Measurements from ENCODE around the gene CLDN25.

Gene CLDN25

DNA sequence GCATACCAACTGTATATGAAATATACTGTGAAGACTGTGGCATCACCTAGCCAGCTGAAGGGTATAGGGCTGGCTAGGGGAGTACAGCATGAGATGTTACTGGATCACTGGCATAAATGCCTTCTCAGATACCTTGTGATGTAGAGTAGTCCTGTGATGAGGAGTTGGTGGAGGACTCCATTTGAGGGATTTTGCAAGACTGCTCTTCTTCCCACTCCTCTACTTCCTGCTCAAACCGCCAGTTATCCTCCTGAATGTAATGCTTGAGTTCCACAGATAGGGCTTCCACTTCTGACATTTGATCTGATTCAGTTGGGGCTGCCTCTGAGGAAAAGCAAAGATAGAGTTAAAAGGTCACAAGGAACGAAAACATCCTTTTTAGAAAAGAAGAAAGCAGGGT lies 29.3 kb downstream of the CLDN25 start:
- no peak for DNase-seq (ENCODE audit: low read depth in 2 of 2)

GRCh38 chr11:113814181-113814580 lies 34.6 kb downstream of the CLDN25 start:
- no peak for DNase-seq (ENCODE audit: low read depth in 2 of 2)

DNA sequence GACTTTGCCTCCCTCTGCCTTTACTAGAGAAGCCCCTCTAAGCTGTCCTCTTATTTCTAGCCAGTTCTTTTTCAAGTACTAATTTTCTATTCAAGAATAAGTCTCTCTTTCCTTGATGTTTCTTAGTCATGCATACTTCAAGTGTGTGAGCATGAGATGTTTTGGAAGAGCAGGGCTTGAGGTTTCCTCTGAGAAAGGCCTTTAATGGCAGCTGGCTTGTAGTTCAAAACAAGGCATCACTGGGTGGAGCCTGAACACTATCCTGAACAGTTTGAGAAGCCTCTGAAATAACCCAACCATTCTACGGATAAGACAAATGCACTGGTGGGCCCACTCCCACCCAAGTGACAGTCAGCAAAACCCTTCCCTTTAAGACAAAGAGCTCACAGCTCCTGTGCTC lies 37.6 kb downstream of the CLDN25 start:
- DNase-seq (ENCODE audit: low read depth in 2 of 2) = no peak

- no peak for DNase-seq (ENCODE audit: low read depth in 2 of 2)
Measured at GRCh38 chr11:113817626-113818025, 38.0 kb downstream of the CLDN25 start.

DNA sequence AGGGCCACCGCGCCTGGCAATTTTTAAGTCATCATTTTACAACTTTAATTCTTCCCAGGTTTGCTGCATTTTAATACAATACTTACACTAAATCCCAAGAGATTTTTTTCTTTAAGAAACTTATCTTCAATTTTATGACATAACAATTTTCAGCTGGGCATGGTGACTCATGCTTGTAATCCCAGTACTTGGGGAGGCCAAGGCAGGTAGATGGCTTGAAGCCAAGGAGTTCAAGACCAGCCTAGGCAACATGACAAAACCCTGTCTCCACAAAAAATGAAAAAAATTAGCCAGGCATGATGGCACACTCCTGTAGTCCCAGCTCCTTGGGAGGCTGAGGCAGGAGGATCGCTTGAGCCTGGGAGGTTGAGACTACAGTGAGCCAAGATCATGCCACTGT lies 38.8 kb downstream of the CLDN25 start:
- no peak for DNase-seq (ENCODE audit: low read depth in 2 of 2)

DNA sequence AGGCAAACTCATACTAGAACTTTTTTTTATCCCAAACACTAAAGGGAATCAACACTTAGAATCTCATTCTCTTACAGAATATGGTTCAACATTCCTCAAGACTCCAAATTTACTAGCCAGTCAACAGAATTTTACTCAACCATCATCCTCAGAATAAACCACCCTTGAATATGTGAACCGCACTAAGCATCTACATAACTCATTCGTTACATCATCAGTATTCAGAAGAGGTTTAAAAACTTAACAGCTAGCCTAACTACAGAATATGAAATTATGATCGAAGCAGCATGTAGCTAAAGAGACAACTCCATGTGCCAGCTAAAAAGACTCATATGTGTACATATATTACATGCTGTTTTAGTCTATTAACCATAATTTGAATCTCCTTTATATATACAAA lies 47.9 kb downstream of the CLDN25 start:
- DNase-seq (ENCODE audit: low read depth in 2 of 2) = no peak

- DNase-seq (ENCODE audit: low read depth in 2 of 2) = no peak
Measured at GRCh38 chr11:113828191-113828590, 48.6 kb downstream of the CLDN25 start.

DNA sequence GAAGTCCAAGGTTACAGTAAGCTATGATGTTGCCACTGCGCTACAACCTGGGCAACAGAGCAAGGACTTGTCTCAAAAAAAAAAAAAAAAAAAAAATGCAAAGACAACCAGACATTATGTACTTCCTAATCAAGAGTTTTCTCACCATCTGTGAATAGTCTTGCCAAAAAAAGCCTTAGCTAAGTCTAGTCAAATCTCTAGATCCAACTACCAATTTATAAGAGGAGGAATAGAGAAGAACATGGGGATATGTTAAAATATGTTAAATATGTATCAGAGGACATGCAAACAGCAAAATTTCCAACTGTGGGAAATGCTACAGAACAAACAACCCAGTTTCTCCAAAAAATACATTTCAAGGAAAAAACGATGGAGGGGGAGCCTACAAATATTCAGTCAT lies 50.2 kb downstream of the CLDN25 start:
- DNase-seq (ENCODE audit: low read depth in 2 of 2) = no peak
